ENCODE measurements around the gene FBXW11. TPM values are rescaled to one million over a fixed set of nuclear protein-coding genes. Genes with fewer than 3 reads are reported as not detected.

Gene FBXW11
- total RNA-seq, 1 experiment from 2014 or later = 85.3 TPM

- H3K27me3 ChIP-seq (ENCODE audit: insufficient read depth, low read length) = no peaks in the 10 kb centered on the region
- H4K91ac ChIP-seq (ENCODE audit: insufficient read length, low read depth, low read length) = no peak overlapping the region
- H2BK5ac ChIP-seq (ENCODE audit: insufficient read length, low read length) = no peak overlapping the region
- peak overlapping the region; percentile 5 to 96 (median 87); a peak in 4 of 7 replicates for H3K27ac Mint-ChIP-seq
- TF ChIP-seq CTCF (conservative IDR thresholded peaks at IDR 0.05) = no peak
- H3K23me2 ChIP-seq (ENCODE audit: insufficient read length, low read depth, low read length, poor library complexity, severe bottlenecking) = peaks cover 3% of the 10 kb centered on the region
- no CpG with 5 or more reads among the region's 2 CpGs for WGBS (ENCODE audit: extremely low coverage, insufficient read length, low lambda C conversion rate)
- H3K4me1 Mint-ChIP-seq = peaks cover 69 to 75% of the 10 kb centered on the region in 2 experiments
- H3K27ac ChIP-seq (ENCODE audit: insufficient read length, low read depth, low read length) = peak overlapping the region; percentile 73
- H3K14ac ChIP-seq (ENCODE audit: insufficient read depth, low read length) = no peak overlapping the region
- H3K9me3 ChIP-seq (ENCODE audit: control insufficient read depth, low read depth, low read length) = no peaks in the 10 kb centered on the region
- H4K8ac ChIP-seq (replicated peaks; ENCODE audit: insufficient read length, low read depth, low read length) = no peak overlapping the region
- no peak overlapping the region; a peak in 1 of 5 replicates for H3K4me3 Mint-ChIP-seq
- H3K9ac ChIP-seq (ENCODE audit: extremely low read depth, insufficient read length, low read length) = no peak overlapping the region
- no peak overlapping the region for H2AFZ ChIP-seq (ENCODE audit: low read length)
- H2BK15ac ChIP-seq (ENCODE audit: low read depth, low read length) = no peak overlapping the region
- H2AK5ac ChIP-seq (ENCODE audit: insufficient read length, low read length) = no peak overlapping the region
- no peak overlapping the region for H2BK120ac ChIP-seq (ENCODE audit: low read depth, low read length, poor library complexity, severe bottlenecking)
- H2BK20ac ChIP-seq (ENCODE audit: low read depth, low read length, poor library complexity, severe bottlenecking) = no peak overlapping the region
- no peak overlapping the region for H3T11ph ChIP-seq (ENCODE audit: low read length)
- no peak overlapping the region for H3K23ac ChIP-seq (ENCODE audit: insufficient read length, low read depth, low read length)
- H3K79me2 ChIP-seq (ENCODE audit: insufficient read depth, low read length) = peaks cover 50% of the 10 kb centered on the region; the same call in 1 of the 2 replicates
- H3K9me3 Mint-ChIP-seq = peaks cover 8 to 11% of the 10 kb centered on the region in 2 experiments
- peaks cover 4% of the 10 kb centered on the region for H4K20me1 ChIP-seq (ENCODE audit: control insufficient read depth, insufficient read depth, insufficient read length)
- H3K4ac ChIP-seq (ENCODE audit: low read depth, low read length) = no peak overlapping the region
- no peaks in the 10 kb centered on the region for H3K27me3 Mint-ChIP-seq (ENCODE audit: low read depth)
- H3K4me1 ChIP-seq (ENCODE audit: insufficient read depth, low read length) = peaks cover 22% of the 10 kb centered on the region; the same call in 1 of the 2 replicates
- H3K18ac ChIP-seq (ENCODE audit: insufficient read length, low read depth, low read length) = no peak overlapping the region
- H3K79me1 ChIP-seq (ENCODE audit: insufficient read depth, low read depth, low read length, poor library complexity, severe bottlenecking) = no peaks in the 10 kb centered on the region
- H2BK12ac ChIP-seq (ENCODE audit: insufficient read length, low read depth, low read length) = no peak overlapping the region
- no peak for DNase-seq
- H3K56ac ChIP-seq (ENCODE audit: insufficient read length, low read depth, low read length) = no peak overlapping the region
- no peak overlapping the region for H4K5ac ChIP-seq (ENCODE audit: insufficient read length, low read depth, low read length)
- H3K4me2 ChIP-seq (ENCODE audit: insufficient read depth, insufficient read length, low read length) = no peak overlapping the region
- H3K36me3 Mint-ChIP-seq (ENCODE audit: insufficient read depth in 1 of 3, low read depth in 3 of 3) = peaks cover 12 to 16% (median 14%) of the 10 kb centered on the region in 3 experiments
Observed at GRCh38 chr5:171981847-171982246, 24.6 kb downstream of the FBXW11 start.
